ENCODE results near the gene DTYMK.

GRCh38 chr2:241648453-241648852 is 38.2 kb downstream of the DTYMK start:
- TF ChIP-seq CTCF (conservative IDR thresholded peaks at IDR 0.05; ENCODE audit: low read depth, low read length) = no peak
- no peak for TF ChIP-seq MAZ (IDR thresholded peaks at IDR 0.05; ENCODE audit: borderline replicate concordance, low read depth, low read length)
- no peak for TF ChIP-seq USF2 (IDR thresholded peaks at IDR 0.05; ENCODE audit: low read depth, low read length)
- no peak for TF ChIP-seq RFX5 (IDR thresholded peaks at IDR 0.05; ENCODE audit: low read depth, low read length)
- no peak for TF ChIP-seq POLR2A (IDR thresholded peaks at IDR 0.05; ENCODE audit: low read depth, low read length)
